NCI-H526 treated with DMSO at 0.1 percent for 48 hours (cell line): Measurements from ENCODE around the gene SORCS2.
"Not testable (repeated sequence)": the region's sequence is repeated elsewhere in the genome, so short reads cannot be mapped to it uniquely, and the experiment has no call there.

ENCODE experiments used
- DNase-seq: peaks from one replicate; lab custom pipeline; 2025; lab: John Stamatoyannopoulos, UW

SORCS2 gene

DNA sequence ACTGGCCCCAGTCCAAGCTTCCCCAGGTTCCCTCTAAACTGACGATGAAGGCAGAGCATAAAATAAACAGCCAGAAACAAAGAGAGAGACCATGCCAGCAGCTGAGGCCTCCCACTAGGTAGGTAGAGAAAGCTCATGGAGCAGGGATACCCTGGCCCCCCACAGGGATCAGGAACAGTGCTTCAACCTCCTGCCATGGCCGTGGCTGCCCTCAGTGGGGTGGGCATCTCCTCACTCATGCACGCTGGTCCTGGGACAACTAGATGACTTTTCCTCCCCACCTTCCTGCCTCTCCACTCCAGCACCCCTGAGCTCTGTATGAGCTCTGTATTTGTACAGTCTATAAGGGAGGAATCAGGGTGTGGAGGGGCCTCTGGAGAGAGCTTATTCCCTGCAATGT lies 360.1 kb downstream of the SORCS2 start:
- no peak for DNase-seq

DNA sequence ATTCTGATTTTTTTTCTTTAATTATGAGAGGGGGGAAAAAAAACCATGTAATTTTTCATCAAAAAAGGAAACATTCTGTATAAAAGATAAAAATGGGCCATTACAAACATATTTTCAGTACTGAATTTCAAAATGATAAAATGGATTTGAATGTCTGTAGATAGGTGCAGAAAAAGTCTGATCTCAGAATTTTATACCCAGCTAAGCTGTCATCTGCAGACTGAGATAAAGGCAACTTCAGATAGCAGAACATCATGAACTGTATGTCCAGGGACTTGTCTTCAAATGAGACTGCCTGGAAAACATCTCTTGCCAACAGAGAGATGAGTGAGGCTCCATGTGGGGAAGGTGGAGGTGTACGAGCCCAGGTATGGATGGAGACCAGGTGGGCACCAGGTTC lies 360.9 kb downstream of the SORCS2 start:
- DNase-seq, result no peak

DNA sequence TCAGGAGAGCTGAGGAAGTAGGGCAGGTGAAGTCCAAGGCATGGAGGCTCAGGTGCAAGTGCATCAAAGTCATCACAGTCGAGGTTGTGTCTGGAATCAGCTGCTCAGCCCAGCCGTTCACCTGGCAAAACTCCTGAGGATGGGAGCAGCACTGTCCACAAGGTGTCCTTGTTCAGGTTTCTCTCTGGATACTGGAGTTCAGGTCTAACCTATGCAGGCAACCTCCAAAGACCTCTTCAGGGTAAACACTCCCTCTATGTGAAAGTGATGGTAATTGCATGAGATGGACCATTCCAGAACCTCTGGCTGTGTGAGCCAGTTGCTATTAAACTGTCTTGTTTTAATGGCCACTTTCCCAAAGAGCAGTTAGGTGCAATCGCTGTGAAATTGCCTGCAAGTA lies 362.6 kb downstream of the SORCS2 start:
- DNase-seq, result peak; percentile 23

DNA sequence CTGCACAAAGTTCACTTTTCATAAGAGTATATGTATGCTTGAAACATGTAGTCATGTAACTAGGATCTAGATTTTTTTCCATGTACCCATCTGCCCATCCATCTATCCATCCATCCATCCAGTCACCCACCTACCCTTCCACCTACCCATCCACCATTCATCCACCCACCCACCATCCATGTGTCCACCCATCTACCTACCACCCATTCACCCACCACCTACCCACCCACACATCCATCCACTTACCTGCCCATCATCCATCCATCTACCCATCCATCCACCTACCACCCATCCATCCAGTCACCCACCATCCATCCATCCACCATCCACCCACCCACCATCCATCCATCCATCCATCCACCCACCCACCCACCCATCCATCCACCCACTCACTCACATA lies 364.2 kb downstream of the SORCS2 start:
- DNase-seq, result no peak

DNA sequence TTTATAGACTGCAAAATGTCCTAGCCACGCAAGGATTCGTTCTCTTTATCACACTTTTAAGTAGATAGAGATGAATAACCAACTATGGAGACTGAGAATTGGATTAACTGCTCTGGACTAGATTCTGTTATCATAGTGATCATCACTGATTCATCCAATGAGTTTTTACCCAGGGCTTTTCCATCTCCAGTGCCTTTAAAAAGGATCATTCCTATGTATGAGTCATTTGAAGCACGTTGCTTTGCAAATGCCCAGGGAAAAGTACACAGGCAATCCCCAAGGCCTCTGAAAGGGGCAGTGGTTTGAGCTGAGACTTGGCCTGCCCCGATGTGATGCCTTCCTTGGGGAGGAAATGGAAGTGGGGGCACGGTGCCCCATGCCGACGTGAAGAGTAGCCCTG lies 365.1 kb downstream of the SORCS2 start:
- no peak for DNase-seq

DNA sequence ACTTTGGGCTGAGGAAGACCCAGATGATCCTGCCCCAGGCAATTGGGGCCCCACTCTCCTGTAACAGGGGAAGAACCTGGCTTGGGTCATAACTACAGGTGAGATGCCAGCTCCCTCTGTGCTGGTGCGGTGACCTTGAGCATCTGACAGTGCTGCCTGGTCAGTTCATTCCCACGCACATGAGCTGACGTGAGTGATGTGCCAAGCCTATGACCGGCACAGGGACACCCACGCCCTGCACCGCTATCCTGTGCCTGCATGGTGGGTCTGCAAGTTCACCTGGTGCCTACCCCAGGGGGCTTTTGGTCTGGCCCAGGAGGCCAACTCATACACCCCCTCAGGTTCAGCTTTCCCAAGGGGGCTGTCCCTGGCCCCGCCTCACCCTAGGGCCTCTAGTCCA lies 366.1 kb downstream of the SORCS2 start:
- DNase-seq, result no peak

DNA sequence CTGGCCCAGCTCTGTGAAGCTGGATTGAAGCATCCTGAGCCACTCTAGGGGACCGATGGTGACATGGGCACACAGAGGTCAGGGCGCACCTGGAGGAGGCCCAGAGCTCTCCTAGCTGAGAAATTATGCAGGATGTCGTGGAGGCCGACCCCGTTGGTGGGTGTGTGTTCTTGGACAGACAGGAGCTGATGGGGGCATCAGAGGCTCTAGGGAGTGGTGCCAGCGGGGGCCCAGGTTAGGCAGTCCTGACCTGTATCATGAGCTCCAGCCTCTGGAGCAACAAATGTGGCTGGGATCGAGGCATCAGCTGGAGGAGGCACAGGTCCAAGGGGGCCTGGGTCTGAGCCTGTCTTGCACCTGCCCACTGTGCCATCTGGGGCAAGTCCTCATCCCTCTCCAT lies 367.0 kb downstream of the SORCS2 start:
- DNase-seq, result no peak

DNA sequence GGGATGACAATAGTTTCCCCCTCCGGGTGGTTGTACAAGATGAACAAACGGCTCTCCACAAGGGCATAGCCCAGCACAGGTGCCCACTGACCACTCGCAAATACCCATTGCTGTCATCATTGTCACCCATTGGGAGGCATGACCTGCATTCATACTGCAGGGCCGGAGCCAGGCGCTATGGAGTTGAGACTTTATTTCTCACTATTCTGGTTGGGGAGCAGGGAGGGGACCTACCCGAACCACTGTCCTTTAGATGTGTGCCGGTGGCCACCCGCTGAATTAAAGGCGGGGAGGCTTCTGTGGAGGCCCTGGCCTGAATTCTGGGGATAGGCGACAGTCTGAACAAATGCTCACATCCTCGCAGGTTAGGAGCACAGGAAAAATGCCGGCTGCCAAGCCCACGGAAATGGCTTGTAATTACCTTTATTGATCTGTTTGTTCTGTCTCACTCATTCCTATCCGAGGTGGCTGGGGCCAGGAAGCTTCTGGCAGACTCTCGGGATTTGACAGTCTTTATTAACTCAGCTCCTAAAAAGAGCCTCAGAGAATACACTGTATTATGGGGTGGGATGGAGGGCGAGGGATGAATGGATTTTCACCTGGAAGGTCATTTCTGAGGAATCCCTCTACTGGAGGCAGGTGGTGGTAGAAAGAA lies 367.5 kb downstream of the SORCS2 start:
- no peak for DNase-seq

DNA sequence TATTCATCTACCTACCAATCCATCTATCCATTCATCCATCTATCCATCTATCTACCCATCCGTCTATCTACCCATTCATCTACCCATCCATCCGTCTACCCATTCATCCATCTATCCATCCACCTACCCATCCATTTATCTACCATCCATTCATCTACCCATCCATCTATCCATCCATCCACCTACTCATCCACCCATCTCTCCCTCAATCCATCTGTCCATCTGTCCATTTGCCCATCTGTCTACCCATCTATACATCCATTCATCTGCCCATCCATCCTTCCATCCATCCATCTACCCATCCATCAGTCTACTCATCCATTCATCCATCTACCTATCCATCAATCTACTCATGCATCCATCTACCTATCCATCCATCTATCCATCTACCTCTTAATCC lies 369.2 kb downstream of the SORCS2 start:
- DNase-seq, result no peak

DNA sequence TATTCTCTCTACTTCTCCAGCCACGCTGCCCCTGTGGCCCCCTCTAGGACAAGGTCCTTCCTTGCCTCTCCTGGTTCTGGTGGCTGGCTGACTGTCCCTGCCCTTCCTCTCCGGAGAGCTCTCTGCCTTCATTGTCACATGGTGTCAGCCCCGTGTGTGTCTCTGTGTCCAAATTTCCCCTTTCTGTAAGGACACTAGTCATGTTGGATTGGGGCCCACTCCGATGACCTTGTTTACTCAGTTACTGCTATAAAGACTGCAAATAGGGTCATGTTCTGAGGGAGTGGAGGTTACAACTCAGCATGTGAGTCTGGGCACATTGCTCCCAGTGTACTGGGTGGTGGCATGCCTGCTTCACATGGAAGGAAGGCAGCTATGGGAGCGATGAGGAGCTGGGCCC lies 371.9 kb downstream of the SORCS2 start:
- no peak for DNase-seq

DNA sequence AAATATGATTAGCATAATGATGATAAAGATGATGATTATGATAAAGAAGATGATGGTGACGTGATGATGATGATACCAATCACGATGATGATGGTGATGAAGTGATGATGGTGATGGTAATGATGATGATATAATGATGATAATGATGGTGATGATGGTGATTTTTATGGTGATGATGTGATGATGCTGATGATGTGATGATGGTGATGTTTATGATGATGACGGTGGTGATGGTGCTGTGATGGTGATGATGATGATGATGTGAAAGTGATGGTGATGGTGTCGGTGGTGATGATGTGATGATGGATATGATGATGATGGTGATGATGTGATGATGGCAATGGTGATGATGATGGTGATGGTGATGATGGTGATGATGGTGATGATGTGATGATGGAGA lies 373.1 kb downstream of the SORCS2 start:
- DNase-seq, result no peak

DNA sequence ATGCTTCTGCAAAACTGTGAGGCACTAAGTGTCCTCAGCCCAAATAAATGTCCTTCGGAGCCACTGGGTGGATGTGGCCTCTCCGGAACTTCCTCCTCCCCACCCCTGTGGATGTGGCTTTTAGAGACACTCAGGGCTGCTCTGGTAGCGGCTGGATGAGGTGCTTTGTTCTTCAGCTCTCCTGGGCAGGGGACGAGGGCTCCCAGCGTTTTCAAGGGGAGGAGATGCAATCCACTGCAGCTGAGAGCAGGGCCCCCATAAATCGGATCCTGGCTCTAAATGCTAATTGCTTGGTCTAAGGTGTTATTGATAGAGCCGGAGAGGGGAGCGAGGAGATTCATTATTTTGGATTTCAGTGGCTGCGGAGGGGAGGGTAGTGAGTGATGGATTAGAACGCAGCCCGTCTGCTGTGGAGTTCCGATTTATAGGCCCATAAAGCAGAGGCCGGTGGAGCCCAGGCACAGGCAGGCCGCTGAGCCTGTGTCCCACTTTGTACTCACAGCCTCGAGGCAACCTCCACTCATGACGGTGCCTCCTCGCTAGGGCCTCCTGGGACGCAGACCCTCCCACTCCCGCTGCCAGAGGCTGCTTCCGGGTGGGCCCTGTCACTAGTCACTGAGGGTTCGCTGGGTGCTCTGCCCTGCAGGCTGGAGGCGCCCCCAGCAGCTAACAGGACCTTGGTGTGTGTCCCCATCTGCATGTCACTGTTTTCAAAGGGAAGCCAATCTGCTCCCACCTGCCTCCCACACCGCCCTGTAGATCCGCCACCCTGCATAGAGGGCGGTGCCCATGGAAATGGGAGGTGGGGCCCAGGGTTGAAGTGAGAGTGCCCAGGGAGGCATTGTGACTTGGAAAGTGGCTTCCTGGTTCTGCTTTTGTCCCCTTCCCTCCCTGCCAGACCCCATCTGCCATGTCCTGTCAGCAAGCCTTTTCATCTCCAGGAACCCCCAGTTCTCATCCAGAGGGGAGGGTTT lies 377.8 kb downstream of the SORCS2 start:
- no peak for DNase-seq

DNA sequence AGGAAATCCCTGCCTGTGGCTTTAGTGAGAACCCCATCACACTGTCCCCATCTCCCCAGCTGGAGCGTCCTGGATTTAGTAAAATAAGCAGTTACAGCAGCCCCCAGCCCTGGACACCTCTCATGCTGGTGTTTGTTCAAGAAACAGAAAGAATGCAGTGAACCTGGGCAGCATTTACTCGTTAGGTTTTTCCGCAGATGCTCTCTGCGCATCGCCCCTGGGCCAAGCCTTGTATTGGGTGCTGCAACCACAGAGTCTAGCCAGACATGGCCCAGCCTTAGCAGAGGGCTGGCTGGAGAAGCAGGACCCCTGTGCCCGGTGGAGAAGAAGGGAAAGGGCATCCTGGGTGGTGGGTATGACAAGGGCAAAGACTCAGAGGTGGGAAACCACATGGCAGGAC lies 378.7 kb downstream of the SORCS2 start:
- no peak for DNase-seq

DNA sequence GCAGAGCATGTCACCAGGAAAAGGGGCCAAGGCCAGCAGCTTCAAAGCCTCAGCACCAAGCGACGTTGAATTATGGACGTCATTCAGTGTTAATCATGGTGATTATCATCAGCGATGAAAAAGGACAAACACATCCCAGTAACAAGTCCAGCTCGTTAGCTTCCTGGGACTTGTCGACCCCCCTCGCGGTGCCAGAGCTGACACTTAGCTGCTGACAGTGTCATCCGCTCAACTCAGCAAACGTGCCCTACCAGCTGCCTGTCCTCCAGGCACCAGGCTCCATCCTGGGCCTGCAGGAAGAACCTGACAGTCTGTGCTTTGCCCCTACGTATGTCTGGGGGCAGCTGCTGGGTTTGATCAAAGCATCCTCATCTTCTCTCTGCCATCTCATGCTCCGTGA lies 379.4 kb downstream of the SORCS2 start:
- DNase-seq, result no peak

DNA sequence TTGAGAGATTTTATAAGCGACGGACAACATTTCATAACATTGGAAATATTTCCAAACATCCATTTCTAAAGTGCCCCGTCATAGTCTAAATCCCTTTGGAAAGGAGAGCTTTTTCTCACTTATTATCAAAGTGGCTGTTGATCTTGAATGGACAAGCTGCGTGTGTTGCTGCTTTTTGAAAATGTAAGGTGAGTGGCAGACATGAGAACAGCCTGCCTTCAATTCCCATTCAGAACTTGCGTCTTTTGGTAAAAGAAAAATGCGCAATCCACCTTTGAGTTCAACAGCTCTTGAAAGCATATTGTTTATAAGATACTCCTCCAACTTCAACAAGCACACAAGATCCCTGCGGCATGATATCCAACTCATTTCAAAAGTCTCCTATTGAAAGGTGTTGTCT lies 380.6 kb downstream of the SORCS2 start:
- no peak for DNase-seq

DNA sequence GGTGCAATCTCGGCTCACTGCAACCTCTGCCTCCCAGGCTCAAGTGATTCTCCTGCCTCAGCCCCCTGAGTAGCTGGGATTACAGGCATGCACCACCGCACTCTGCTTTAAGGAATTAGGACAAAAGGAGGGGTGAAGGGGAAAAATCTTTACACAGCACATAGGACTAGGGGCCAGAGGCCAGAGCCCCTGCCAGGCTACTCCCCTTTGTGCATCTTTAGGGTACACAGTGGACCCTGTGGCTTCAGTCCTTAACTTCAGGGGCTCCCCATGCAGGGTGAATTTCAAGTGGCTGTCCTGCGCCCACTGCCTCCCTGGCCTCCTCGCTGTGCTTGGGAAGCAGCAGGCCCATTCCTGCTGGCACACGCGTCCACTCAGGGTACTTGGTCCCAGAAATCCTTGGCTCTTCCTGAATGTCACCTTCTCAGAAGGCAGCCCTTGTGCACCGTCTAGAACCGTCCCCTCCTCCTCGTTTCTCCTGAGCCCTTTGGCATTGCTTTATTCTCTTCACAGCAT lies 381.3 kb downstream of the SORCS2 start:
- no peak for DNase-seq

DNA sequence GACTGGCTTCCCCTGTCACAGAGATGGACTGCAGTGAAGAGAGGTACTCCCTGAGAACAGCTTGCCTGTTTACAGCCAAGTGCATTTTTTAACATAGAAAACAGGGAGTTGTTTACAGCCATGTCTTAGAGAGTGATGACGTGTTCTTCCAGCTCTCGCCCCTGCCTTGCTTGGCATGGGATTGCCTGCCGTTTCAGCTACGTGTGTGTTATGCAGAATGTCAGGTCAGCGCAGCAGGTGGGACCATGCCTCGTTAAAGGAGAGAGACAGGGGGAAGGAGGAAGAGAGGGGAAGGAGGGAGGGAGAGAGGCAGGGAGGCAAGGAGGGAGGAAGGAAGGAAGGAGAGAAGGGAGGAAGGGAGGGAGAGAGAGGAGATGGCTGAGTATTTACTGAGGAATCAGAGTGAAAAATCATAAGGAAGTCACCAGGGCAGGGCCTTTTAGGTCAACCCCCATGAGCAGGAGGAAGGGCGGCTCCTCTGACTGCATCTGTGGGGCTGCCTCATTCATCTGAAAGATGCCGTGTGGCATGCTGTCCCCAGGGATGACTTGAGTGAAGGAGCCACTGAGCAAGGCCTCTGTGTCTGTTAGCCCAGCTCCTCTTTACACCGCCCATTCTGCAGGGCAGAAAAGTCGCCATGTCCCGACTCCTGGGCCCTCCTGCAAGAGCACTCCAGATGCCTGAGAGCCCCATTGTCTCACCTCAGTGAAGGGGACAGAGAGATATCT lies 382.1 kb downstream of the SORCS2 start:
- no peak for DNase-seq

DNA sequence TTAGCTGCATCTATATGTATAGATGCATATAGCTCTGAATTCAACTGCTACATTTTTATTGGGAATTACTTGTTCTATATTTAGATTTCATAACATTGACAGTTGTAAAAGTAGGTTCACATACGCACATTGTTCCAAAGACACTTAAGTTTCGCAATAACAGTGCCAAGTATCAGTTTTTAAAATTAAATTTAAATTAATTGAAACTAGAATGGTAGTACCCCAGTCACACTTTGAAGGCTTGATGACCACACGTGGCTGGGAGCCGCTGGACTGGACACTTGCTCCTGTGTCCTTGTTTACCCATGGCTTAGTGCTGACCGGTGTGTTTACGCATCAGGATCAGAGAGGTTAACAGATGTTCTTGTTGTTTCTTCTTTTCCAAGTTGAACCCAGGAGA lies 383.1 kb downstream of the SORCS2 start:
- no peak for DNase-seq

DNA sequence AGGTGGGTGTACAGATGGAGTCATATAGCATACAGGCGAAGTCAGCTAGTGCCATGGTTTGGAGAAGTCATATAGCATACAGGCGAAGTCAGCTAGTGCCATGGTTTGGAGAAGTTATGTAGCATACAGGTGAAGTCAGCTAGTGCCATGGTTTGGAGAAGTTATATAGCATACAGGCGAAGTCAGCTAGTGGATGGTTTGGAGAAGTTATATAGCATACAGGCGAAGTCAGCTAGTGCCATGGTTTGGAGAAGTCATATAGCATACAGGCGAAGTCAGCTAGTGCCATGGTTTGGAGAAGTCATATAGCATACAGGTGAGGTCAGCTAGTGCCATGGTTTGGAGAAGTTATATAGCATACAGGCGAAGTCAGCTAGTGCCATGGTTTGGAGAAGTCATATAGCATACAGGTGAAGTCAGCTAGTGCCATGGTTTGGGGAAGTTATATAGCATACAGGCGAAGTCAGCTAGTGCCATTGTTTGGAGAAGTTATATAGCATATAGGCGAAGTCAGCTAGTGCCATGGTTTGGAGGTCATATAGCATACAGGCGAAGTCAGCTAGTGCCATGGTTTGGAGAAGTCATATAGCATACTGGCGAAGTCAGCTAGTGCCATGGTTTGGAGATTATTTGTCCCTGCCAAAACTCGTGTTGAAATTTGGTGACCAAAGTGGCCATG lies 385.2 kb downstream of the SORCS2 start:
- not testable (repeated sequence) for DNase-seq

DNA sequence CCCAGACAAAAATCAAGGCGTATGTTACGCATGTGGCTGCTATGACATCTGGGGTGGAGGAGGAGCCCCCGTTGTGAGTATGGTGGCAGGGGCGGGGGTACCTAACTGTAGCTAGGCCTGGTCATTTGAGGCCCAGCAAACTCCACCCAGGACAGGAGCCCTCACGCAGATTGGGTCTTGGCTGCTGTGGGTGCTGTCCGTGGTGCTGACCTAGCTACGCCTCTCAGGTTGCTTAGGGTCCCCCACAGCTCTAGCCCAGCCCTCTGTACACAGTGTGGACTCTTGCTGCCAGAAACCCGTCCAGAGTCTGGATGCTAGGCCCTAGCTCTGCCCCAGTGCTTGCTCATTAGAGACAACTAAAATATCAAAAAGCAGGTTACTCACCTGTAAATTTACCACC lies 389.1 kb downstream of the SORCS2 start:
- no peak for DNase-seq

DNA sequence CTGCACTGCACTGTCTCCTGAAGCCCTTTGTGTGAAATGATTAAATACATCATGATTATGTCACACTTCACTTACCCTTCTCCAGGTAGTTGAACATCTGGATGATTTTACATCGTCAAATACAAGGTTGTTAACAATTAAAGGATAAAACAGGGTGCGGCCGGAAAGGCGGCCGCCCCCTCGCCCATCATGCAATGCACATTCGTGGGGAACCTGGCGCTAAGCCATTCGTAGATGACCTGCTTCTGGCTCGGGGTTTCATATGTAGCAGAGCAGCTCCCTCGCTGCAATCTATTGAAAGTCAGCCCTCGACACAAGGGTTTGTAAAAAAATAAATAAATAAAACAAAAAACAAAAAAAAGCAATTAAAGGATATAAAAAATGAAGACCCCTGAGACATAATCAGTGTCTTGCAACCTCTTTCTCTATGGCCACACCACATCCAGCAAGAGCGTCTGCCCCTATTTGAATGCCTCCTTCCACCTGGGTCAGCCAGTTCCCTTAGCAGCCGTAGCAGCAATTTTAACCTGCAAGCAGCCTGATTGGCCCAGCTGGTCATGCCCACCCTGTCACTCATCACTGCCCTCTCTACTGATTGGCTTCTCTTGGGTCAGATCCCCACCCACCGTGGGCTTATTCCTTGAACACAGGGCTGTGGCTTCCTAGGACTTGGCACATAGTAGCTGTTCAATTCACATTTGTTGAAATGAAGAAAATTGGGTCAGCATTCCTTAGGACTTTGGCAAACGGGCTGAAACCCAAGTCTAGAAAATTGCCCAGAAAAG lies 390.2 kb downstream of the SORCS2 start:
- no peak for DNase-seq
